T47D (cell line): ENCODE results near the gene RNU6-1.

Experiments used
- DNase-seq, 2 experiments: peaks; one replicate each; pipeline versions ENCODE4 v3.0.0 to v3.0.0-alpha.2; 2011 to 2012; ENCODE audit warnings: low read depth in 1 of 2, low spot score in 1 of 2
- JUND ChIP-seq: IDR thresholded peaks from 2 replicates; pipeline ENCODE4 v1.6.1; 2012; ENCODE audit warnings: low read depth
- in situ Hi-C: cut with HindIII; loops from 2 replicates; pipeline ENCODE4 v1.10.0; 2016; ENCODE audit warnings: low sequenced_read_pairs, low pct_unique_long_range_greater_than_20kb

RNU6-1 gene

GRCh38 chr15:67839929-67840748 lies at the start of gene RNU6-1:
Gene RNU6-1 (minus strand): TSS chr15:67840045.
- peak; percentile 85 to 94 for DNase-seq
- no peak for TF ChIP-seq JUND
- in situ Hi-C loops, result no loop called here

- in situ Hi-C loops, result no loop called here
- TF ChIP-seq JUND, result no peak
- no peak for DNase-seq
Measured at GRCh38 chr15:67887776-67888175, 47.9 kb upstream of the RNU6-1 start.

GRCh38 chr15:67885861-67886260 lies 46.0 kb upstream of the RNU6-1 start:
- in situ Hi-C loops, result no loop called here
- peak in 1 of 2 experiments; percentile 32 for DNase-seq
- peak; percentile 52; the same call in 1 of the 2 replicates for TF ChIP-seq JUND

GRCh38 chr15:67885175-67885523 lies 45.3 kb upstream of the RNU6-1 start:
- no peak for TF ChIP-seq JUND
- in situ Hi-C loops, result no loop called here
- DNase-seq, result no peak

- peak in 1 of 2 experiments; percentile 49 for DNase-seq
- in situ Hi-C loops, result no loop called here
- no peak for TF ChIP-seq JUND
Measured at GRCh38 chr15:67884514-67885174, 44.8 kb upstream of the RNU6-1 start.

GRCh38 chr15:67884009-67884408 lies 44.2 kb upstream of the RNU6-1 start:
- TF ChIP-seq JUND, result no peak
- in situ Hi-C loops, result no loop called here
- no peak for DNase-seq

- no peak for DNase-seq
- in situ Hi-C loops, result no loop called here
- no peak for TF ChIP-seq JUND
Measured at GRCh38 chr15:67883234-67883773, 43.5 kb upstream of the RNU6-1 start.

- no peak for DNase-seq
- no peak for TF ChIP-seq JUND
- in situ Hi-C loops, result no loop called here
Measured at GRCh38 chr15:67882487-67883233, 42.8 kb upstream of the RNU6-1 start.

- no peak for TF ChIP-seq JUND
- no peak for DNase-seq
- in situ Hi-C loops, result no loop called here
Measured at GRCh38 chr15:67880651-67881182, 40.9 kb upstream of the RNU6-1 start.

- DNase-seq, result no peak
- no peak for TF ChIP-seq JUND
- in situ Hi-C loops, result no loop called here
Measured at GRCh38 chr15:67879440-67880129, 39.7 kb upstream of the RNU6-1 start.

GRCh38 chr15:67878712-67879206 lies 38.9 kb upstream of the RNU6-1 start:
- no peak for TF ChIP-seq JUND
- no peak for DNase-seq
- in situ Hi-C loops, result no loop called here

- no peak for TF ChIP-seq JUND
- in situ Hi-C loops, result no loop called here
- DNase-seq, result peak in 1 of 2 experiments; percentile 25
Measured at GRCh38 chr15:67873777-67874176, 33.9 kb upstream of the RNU6-1 start.
